ENCODE measurements around the gene DIS3L2.
A peak's percentile ranks its signal among the peaks of the same experiment; 100 is the strongest.

DIS3L2 gene

DNA sequence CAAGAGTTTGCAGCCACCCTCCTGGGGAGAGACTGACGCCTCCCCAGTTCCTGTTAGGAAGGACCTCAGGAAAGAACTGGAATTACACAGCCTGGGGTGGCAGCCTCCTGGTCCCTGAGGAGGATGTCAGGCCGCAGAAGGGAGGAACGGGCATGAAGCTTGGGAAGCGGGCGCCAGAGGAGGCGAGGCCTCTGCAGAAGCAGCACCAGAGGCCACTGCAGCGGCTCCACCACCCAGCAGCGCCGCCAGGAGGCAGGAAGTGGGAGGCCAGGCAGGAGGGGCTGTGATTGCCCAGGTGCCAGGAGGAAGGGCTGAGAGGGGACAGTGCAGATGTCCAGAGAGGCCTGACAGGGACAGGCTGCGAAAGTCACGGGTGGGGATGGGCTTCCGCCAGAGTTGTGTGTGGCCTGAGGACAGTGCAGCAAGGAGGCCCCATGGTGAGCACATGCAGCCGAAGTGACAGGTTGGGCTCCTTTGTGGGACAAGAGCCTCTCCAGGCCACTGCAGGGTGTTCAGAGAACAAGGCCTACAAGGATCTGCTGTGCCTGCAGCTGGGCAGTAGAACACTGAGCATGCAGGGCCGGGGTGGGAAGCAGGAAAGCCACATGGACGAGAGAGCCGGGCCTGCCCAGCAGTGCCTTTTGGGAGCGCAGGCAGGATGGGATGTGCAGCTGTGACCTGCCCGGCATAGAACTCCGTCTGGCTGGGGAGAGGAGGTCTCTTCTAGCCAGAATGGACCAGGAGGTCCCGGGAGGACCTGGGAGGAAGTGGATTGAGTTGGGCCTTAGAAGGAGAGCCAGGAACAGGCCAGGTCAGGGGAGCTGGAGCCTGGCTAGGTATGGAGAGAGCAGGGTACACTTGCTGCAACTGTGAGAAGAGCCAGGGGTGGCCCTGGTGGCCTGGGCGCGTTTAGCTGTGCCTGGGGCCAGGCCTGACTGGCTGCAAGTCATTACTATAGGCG lies 377.9 kb downstream of the DIS3L2 start:
- peak; percentile 10 for DNase-seq

DNA sequence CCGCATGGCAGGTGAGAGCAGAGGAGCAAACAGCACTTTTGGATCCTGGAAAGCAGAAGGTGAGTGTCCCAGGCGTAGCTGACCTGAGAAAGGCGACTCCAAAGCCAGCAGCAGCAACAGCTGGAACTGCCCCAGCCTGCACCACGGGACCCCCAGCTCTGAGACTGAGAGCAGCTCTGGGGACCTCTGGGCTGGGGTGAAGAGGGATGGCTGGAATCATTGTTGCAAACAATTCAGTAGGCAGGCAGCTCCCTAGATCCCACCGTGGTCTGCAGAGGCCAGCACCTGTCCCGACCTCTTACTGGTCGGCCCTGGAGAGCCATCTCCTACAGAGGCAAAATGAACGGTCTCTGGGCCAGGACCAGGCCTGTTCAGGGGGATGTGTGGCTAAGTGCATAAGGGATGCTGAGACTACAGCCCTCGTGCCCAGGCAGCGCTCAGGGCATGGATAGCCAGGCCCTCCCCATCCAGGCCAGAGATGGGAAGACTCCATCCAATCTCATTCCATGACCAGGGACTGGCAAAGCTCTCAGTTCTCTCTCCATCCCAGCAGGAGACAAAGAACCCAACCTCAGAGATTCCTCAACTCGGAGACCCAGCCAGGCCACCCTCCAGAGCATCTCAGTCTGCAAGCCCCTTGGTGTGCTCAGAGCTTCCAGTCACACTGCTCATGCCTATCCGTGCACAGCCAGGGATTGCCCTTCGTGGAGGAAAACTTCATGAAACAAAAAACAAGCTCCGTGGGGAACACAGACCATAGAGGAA lies 378.8 kb downstream of the DIS3L2 start:
- DNase-seq = peak; percentile 1

DNA sequence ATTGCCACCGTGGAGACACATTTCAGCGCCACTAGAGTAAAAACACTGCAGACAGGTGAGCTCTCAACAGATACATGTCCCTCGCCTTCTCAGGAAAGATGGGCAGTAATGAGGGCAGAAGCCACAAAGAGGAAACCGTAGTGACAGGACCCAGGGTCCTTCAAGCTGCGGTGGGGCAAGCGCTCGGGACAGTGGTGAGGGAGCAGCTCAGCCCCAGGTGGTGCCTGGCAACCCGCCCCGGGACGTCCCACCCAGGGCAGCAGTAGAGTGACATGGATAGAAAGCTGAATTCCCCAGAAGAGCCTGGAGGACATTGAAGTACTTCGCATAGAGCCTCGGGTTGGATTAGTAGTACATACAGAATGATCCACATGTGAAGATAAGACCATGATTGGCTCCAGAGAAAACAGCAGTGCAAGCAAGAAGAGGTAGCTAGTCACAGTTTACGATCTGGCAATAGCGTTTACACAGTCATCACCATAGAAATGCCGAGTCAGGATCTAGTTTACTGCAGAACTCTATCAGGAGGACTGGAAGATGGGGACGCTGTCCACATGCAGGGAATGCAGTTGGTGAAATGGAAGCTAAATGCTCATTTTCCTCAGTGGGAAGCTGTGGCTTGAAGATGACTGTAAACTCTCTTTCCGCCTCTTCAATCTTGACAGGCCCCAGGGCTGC lies 379.7 kb downstream of the DIS3L2 start:
- peak; percentile 4 for DNase-seq

DNA sequence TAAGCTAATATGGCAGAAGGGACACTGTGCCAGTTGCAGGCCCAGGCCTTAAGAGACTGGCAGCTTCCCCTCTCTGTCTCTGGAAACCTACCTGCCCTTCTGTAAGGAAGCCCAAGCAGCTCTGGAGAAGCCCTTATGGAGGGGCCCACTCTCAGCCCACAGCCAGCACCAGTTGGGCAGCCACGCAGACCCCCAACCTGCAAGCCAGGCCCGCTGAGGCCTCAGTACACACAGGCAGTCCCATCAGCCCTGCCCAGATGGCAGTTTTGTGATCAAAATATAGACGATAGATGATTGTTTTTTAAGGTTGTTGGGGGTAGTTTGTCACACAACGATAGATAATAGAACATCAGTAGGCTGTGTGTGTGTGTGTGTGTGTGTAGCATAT lies 380.2 kb downstream of the DIS3L2 start:
- DNase-seq = peak; percentile 1

DNA sequence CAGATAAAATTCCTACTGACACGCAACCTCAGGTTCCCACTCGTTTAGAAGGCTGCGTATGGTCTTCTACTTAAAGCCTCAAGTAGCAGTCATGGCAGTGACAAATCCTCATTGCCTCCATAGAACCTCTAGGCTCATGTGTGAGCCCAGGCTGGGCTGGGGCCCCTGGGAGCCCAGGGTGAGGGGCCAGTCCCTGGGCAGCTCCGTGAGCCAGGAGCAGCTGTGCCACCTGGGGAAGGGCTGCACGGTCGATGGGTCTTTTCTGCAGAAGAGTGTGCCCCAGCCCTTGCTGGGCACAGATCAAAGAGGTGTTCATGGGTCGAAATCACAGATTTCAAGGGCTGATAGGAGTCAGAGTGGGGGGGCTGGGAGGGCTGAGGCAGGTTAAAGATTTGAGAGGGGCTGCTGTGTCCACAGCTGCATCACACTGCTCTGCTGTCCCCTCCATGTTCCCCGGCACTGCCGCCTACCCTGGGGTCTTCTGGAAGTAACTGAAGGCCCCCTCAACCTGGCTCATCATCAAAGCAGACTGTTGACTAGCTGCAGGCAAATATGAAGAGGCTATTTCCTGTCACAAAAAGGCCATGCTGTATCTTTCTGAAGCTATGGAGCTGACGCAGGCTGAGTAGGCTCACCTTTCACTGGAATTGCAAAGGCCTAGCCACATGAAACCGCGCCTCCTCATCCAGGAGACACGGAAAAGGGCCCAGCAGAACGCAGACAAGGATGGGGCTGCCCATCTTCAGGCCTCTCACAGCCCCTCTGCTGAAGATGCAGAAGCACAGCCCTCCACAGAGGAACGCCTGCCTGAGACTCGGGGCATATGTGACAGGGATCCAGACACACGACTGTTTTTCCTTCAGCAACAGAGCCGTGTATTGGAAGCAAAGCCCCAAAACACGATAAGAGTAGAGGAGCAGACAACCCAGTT lies 381.4 kb downstream of the DIS3L2 start:
- peak; percentile 5 for DNase-seq

DNA sequence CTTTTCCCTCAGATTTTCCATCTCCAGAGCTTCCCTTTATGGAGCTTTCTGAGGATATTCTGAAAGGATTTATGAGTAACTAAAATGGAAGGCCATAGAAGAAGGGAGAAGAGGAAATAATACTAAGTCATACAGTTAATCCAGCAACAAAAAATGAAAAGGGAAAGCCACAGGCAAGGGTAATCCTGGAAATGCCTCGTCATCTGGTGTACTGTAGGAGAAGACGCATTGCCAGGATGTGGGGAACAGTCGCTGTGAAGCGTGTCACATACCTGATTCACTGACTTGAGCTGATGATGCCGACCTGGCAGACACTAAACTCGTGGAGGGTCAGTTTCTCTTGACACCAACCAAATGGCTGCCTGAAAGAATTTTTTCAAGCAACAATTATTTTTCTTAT lies 382.3 kb downstream of the DIS3L2 start:
- DNase-seq = no peak

DNA sequence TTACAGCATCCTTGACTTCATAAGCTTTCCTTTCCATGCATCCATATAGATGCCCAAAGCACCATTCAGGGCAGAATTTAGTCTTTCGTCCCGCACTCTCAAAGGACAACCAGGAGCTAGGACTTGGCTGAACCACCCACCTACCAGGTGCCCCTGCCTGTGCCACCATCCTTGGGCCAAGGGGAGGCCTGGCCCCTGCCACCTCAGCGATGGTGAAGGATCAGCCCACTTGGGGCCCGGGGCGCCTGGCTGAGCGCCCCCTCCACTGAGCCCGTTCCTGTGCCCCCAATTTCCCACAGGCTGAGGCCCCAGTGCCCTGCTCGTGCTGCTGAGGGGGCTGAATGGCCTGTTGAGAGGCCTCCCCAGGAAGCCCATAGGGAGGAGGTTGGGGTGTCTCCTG lies 383.7 kb downstream of the DIS3L2 start:
- DNase-seq = peak; percentile 2

DNA sequence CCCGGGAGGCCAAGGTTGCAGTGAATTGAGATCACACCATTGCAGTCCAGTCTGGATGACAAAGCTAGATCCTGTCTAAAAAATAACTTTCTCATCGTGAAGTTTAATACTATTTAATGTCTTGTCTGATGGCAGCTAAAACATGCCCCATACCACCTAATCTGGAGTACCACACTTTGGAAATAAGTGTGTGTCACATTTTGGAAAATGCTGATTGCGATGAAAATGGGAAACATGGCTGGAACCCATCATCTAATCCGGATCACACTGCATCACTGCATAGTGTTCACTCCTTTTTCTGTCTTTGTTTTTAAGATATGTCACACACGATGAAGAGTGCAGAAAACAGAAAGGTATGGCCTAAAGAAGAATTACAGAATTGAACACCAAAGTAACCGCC lies 385.9 kb downstream of the DIS3L2 start:
- no peak for DNase-seq

DNA sequence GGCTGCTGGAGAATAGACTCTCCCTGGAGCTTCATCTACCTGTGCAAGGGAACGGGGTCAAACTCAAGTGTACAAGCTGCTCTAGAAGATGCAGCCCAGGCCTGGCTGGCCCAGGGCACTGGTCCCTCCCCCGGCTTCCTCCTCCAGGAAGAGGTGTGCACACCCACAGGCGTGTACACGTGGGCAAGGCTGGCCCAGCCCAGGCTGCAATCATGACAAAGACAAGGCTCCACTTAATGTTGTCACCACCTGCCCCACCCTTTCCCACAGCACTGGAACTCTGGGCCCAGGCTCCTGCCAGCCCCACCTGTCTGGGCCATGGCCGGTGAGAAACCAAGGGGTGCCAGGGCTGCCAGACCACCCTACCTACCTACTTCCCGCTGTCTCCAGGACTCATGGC lies 387.4 kb downstream of the DIS3L2 start:
- peak; percentile 13 for DNase-seq

DNA sequence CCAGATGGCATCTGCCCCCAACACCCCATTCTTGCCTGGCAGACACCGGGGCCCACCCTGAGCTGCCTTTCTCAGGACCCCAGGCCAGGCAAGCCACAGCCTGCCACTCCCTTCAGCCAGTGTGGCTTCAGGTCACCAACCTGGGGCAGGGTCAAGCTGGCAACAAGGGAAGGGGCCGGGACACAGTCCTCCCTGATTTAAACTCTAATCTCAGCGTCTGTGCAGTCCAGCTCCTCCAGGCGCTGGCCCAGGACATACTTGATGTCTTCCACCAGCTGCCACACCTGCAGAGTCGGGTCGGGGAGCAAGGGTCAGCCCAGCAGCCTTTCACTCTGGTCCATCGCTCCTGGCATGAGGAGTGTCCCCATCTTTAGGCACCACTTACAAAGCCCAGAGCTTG lies 388.0 kb downstream of the DIS3L2 start:
- no peak for DNase-seq

DNA sequence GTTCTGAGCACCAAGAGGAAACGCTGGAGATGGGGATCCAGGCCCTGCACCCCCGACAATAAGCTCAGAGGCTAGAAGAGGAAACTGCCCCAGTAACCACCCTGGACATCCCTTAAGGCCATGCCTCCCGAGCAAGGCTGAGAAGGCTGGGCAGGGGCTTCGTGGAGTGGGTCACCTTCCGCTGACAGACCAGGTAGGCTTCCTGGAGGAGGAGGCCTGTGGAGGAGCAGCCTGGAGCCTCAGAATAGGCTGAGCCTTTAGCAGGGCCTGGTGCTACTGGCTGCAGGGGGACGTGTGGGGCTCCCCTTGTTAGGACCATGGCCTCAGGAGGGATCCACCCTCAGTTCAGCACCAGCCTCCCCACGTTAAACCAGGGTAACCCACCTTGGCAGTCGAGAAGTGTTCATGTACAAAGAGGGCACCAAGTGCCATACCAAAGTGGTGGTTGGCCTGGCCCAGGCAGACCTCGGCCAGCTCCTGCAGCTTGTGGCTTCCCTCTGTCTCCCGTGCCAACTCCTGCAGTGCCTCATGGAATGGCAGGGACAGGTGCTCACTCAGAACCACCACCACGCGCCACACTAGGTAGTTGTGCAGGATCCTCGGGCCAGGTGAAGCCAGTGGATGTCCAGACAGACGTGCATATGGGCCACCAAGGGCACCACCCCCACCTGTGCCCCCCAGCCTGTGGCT lies 388.6 kb downstream of the DIS3L2 start:
- DNase-seq = no peak

DNA sequence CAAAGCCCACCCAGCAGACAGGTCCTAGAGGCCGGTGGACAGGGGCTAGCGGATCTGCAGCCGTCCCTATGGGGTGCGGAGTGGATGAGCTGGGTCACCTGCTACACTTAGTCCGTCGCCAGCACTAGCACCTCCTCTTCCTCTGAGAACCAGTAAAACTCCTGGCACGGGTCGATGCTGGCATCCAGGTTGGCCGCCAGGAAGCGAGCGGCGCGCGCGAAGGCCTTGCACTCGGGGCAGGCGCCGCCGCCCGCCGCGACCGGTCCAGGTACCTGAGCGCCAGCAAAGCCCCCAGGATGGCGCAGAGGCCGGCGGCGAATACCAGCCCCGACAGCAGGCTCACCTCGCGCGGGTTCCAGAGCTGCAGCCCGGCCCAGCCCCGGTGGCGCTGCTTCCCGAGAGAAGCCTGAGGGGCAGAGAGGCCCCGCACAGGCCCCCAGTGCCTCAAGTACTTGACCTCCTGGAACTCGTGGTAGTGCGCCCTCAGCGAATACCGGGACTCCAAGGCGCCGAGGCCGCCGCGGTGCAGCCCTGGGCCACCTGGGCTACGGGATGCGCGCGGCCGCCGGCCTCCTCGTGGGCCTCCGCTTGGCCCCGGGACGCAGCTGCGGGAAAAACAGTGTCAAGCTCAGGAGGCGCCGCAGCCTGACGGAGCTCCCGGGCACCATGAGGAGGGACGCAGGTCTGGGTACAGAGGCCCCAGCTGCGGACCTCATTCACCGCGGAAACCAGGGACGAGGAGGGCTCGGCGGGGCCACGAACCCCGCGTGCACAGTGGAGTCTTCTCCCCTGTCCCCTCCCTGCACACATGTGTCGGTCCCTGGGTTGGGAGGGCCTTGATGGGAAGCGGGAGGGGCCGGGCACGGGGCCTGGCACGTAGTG lies 389.5 kb downstream of the DIS3L2 start:
- DNase-seq = no peak

DNA sequence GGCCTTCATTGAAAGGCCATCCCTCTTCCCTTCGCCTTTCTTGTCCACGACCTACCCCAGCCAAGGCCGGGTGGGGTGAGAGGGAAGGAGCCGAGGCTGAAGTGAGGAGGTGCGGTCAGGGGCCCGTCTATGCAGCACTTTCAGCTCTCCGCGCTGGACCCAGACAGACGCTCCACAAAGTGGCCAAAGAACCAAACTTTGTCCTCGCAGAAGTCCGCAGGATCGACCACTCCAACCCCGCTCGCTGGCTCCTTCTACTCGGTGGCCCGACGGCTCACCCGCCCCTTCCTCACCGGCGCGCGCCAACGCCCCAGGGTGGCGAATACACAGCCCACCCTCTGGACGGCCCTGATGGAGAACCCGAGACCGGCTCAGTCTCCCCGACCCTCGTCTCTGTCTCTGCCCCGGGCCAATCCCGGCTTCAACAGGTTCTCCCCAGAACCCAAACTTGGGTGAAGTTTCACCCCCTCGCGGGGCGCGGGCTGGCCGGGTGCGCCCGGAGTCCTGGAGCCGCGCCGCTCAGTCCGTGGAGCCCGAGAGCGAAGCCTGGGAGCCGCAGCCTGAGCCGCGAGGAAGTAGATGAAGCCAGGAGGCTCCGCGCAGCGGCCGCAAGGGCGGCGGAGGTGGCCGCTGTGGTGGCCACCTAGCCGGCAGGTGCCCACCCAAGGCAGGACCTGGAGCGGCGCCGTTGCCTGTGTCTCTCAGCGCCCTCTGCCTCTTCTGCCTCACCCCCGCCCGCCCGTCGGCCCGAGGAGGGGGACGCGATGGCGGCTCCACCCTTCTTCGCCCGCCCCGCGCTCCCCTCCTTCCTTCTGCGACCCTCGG lies 390.4 kb downstream of the DIS3L2 start:
- DNase-seq = no peak

DNA sequence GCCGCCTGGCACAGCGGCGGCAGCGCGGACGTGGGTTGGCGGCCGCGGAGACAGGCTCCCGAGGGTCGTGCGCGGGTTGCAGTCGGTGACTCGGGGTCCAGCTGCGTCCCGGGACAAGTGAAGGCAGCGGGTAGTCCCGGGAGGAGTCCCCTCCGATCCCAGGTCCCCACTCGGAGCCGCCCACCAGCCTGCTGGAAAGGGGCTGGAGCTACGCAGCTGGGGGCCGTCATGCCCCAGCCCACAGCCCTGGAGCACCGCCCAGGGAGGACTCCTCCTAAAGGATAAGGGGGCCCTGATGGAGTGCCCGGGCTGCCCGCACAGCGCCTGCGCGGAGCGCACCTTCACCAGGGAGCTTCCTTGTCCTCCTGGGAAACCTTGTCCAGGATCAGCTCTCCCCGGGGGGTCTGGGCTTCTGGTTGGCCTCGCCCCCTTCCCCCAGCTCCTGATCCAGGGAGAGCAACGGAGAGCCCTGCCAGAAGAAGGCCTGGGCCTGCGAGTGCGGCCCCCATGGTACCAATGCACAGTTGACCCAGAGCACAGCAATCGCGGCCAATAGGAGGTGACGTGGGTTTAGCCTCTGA lies 391.1 kb downstream of the DIS3L2 start:
- DNase-seq = no peak

DNA sequence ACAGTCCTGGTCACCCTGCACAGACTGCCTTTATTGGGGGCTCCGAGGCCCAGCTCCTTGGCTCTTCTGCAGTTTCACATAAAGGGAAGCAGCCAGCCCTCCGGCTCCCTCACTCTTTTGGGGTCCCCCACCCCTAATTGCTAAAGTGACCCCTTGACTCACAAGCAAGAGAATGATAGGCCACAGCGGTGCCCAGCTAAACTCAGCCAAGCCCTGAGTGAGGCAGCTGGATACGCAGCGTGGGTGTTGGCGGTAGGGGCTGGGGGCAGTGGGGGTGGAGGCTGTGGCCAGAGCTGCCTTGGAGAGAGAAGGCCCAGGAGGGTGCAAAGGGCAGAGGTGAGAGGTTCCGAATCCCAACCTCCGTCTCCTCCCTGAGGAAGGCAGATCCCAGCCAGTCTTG lies 391.6 kb downstream of the DIS3L2 start:
- no peak for DNase-seq

DNA sequence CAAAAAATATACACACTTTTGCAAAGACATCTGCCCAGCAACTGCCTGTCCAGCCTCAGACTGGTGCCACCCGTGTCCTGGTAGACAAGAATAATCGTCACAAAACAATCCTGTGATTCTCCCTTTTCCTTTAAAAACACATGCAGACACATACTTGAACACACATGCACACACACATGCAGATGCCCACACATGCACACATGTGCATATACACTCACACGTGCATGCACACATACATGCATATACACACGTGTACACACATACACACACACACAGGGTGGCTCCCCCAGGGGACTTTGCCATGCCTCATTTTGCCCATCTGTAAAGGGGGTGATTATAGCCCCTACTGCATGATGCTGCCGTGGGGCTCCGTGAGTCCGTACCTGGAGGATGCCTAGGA lies 392.1 kb downstream of the DIS3L2 start:
- no peak for DNase-seq

DNA sequence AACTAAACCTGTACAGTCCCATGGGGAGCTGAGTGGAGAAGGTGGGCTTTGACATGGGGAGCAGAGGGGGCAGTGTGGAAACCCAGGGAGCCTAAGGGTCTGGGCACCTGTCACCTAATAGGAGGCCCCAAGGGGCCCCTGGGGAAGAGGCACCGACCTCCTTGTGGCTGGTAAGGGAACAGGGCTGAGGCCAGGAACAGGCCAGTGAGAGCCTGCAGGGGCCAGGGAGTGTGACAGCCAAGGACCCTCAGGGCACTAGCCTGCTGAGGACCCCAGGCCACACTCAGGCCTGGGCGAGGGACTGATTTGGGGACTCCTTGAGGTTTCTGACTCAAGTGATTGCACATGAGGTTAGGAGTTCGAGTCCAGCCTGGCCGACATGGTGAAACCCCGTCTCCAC lies 392.6 kb downstream of the DIS3L2 start:
- DNase-seq = no peak

DNA sequence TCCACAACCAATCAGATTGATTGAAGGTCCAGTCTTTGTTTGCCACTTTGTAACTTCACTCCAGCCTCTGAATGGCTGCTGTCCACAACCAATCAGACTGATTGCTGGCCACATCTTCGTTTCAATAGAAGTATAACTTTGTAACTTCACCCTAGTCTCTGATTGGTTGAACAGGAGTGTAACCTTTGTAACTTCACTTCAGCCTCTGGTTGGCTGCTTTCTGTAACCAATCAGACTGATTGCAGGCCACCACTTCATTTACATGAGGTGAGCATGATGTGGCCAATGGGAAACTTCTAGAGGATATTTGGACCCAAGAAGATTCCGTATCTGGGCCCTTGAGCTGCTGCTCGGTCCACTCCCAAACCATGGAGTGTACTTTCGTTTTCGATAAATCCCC lies 400.1 kb downstream of the DIS3L2 start:
- no peak for DNase-seq

DNA sequence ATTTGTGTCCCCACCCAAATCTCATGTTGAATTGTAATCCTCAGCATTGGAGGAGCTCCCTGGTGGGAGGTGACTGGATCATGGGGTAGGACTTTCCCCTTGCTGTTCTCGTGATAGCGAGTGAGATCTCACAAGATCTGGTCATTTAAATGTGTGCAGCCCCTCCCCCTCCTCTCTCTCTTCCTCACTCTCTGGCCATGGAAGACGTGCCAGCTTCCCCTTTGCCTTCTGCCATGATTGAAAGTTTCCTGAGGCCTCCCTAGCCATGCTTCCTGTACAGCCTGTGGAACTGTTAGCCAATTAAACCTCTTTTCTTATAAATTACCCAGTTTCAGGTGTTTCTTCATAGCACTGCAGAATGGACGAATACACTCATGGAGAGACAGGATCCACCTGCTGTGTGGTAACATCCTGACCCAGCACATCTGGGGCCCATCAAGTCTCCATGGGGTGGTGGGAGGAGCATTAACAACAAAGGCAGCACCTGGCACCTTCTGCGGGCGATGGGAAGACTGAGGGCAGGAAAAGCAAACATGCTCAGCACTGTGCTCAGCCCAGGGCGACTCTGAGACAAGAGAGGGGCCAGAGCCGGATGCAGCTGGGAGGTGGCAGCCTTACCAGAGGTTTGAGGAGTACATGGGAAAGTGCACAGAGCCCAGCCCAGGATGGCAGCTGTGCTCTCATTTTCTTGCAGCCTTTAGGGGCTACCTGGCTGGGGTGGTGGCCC lies 400.8 kb downstream of the DIS3L2 start:
- DNase-seq = no peak
